GM13977 (cell line): ENCODE results near the gene GPRC5C.

Experiments used
- DNase-seq: peaks from one replicate; pipeline ENCODE4 v3.0.0; 2012; ENCODE audit warnings: low spot score
- CTCF ChIP-seq: IDR thresholded peaks from 2 replicates; pipeline ENCODE4 v1.5.1; 2012; ENCODE audit warnings: mild to moderate bottlenecking, control low read depth; ENCODE audit not compliant: insufficient read depth; ENCODE audit errors: extremely low read depth, missing control alignments
- in situ Hi-C: fragments of 300-500 bp; cut with MboI; formaldehyde crosslinking; loops from one replicate; pipeline ENCODE4 v1.12.0; 2022; ENCODE audit warnings: low sequenced_read_pairs, low pct_unique_long_range_greater_than_20kb, mixed read lengths, inconsistent platforms; ENCODE audit not compliant: unreplicated experiment

GPRC5C gene

DNA sequence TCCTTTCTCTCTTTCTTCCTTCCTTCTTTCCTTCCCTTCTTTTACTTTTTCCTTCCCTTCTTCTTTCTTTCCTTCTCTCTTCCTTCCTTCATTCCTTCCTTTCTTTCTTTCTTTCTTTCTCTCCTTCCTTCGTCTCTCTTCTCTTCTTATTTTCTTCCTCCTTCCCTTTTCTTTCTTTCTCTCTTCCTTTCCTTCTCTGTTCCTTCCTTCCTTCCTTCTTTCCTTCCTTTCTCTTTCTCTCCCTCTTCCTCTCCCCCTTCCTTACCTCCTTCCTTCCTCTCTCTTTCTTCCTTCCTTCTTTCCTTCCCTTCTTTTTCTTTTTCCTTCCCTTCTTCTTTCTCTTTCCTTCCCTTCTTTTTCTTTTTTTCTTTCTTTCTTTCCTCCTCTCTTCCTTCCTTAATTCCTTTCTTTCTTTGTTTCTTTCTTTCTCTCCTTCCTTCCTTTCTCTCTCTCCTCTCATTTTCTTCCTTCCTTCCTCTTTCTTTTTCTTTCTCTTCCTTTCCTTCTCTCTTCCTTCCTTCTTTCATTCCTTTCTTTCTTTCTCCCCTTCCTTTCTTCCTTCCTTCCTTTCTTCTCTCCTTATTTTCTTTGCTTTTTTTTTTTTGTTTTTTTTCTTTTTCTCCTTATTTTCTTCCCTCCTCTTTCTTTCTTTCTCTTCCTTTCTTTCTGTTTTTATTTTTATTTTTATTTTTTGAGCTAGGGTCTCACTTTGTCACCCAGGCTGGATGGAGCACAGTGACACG is 41.8 kb upstream of the GPRC5C start:
- TF ChIP-seq CTCF: no peak
- no peak for DNase-seq
- in situ Hi-C loops: no loop called here

DNA sequence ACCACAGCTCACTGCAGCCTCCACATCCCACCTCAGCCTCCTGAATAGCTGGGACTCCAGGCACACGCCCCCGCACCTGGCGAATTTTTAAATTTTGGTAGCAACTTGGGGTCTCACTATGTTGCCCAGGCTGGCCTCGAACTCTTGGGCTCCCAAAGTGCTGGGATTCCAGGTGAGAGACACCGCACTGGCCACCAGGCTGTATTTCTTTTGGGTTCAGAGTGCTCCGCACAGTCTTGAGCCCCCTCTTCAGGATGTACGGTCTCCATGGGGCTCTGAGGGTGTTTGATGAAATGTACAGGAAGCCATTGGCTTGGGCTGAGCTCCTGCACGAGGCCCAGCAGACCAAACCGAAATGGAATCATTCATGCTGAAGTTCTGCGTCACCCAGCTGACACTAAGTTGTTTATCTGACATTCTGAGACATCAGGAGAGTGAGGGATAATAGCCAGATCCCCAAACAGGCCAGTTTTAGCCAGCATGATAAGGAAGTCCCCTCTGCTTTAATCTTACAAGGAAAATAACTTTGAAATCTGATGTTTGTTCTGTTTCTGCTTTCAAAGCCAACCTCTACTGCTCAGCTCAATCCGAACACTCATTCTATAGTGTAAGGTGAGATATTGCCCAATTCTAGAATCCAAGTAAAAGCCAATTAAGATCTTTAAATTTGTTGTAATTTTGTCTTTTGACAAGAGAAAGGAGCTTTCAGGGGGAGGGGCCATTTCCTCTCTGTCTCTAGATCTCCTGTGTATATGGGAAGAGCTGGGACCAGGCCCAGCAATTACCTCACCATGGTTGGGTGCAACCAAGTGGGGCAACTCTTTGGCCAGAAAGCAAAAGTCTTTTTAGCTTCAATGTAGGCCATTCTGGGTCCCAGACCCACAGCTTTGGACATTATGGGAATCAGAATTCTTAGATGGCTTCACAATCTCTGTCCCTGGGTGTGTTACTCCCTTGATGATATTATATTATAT is 40.9 kb upstream of the GPRC5C start:
- no peak for DNase-seq
- in situ Hi-C loops: no loop called here
- TF ChIP-seq CTCF: no peak

DNA sequence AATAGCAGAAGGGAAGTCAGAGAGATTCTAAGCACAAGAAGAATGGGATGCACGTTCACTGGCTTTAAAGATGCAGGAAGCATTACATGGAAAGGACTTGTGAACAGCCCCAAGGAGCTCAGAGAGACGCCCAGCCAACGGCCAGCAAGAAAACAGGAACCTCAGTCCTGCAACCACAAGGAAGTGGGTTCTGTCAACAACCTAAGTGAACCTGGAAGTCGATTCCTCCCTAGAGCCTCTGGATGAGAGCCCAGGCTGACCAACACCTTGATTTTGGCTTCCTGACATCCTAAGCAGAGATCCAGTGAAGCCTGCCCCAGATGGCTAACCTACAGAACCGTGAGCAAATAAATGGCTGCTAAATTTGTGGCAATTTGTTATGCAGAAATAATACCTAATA is 40.1 kb upstream of the GPRC5C start:
- TF ChIP-seq CTCF: no peak
- no peak for DNase-seq

GRCh38 chr17:74392848-74393247 is 39.0 kb upstream of the GPRC5C start:
- TF ChIP-seq CTCF: no peak
- no peak for DNase-seq
- in situ Hi-C loops: no loop called here

More for the DNA sequence above, 40.1 kb upstream of the GPRC5C start:
- in situ Hi-C loops: no loop called here

- no peak for TF ChIP-seq CTCF
- no peak for DNase-seq
- in situ Hi-C loops: no loop called here
Observed at GRCh38 chr17:74393346-74393942, 38.4 kb upstream of the GPRC5C start.

GRCh38 chr17:74394275-74394950 is 37.5 kb upstream of the GPRC5C start:
- TF ChIP-seq CTCF: no peak
- DNase-seq: no peak
- in situ Hi-C loops: no loop called here
